Gastroesophageal sphincter (tissue), 4 donors: ENCODE data around the gene MAPK9. TPM values are rescaled to one million over a fixed set of nuclear protein-coding genes. Genes with fewer than 3 reads are reported as not detected.
A peak's percentile ranks its signal among the peaks of the same experiment; 100 is the strongest.

Source experiments
- ATAC-seq: fragments of 150-250 bp; one replicate; pipeline ENCODE4 v1.9.1; 2016; ENCODE audit warnings: mild to moderate bottlenecking, moderate library complexity
- H3K27ac ChIP-seq, 4 donors: fragments of 200-600 bp; sonication (generic) in 3 of 4; 1 replicate in 3 of 4; 2 replicates in 1 of 4; pipeline ENCODE4 v1.5.1; 2016 to 2019
- H3K27me3 ChIP-seq: fragments of 200-600 bp; sonication (generic); one replicate; pipeline ENCODE4 v1.5.1; 2019
- H3K36me3 ChIP-seq, 2 donors: fragments of 200-600 bp; sonication (generic); one replicate each; pipeline ENCODE4 v1.5.1; 2019; ENCODE audit warnings: control low read depth in 1 of 2
- H3K4me1 ChIP-seq, 3 donors: fragments of 200-600 bp; sonication (generic); 1 replicate in 2 of 3; 2 replicates in 1 of 3; pipeline ENCODE4 v1.5.1; 2016 to 2019; ENCODE audit warnings: control low read depth in 2 of 3
- H3K4me3 ChIP-seq, 2 donors: fragments of 200-600 bp; sonication (generic); one replicate each; pipeline ENCODE4 v1.5.1; 2019; ENCODE audit warnings: mild to moderate bottlenecking in 1 of 2, moderate library complexity in 1 of 2
- H3K9me3 ChIP-seq, 3 donors: fragments of 200-600 bp; sonication (generic); one replicate each; pipeline ENCODE4 v1.5.1; 2017 to 2019; ENCODE audit warnings: control low read depth in 2 of 3
- EP300 ChIP-seq: sonication (generic); formaldehyde crosslinking; IDR thresholded peaks from one replicate; pipeline ENCODE4 v1.6.1; 2017; ENCODE audit warnings: antibody characterized with exemption, mild to moderate bottlenecking
- POLR2A ChIP-seq, 2 donors: fragments of 450-650 bp; IDR thresholded peaks; one replicate each; pipeline ENCODE4 v1.6.1; 2017; ENCODE audit warnings: antibody characterized with exemption in 2 of 2, mild to moderate bottlenecking in 2 of 2, moderate library complexity in 1 of 2
- POLR2AphosphoS5 ChIP-seq: sonication (generic); formaldehyde crosslinking; IDR thresholded peaks from one replicate; pipeline ENCODE4 v1.6.1; 2017; ENCODE audit warnings: antibody characterized with exemption
- WGBS, 2 donors: methylation state at CpG; one replicate each; pipeline ENCODE4 v1.1.5; 2018; ENCODE audit warnings: low coverage in 1 of 2; 5-methylcytosine and 5-hydroxymethylcytosine counted together
- total RNA-seq, 4 donors: library from RNA; depleted of rRNA; stranded (reverse); fragments of >200 nt; gene quantifications; one replicate each; pipeline ENCODE4 v1.1.0, GENCODE V29; 2016
- TF ChIP-seq, protein P1 (sequence below), 4 experiments: fragments of 200-600 bp in 2 of 4; fragments of 450-650 bp in 2 of 4; sonication (generic) in 1 of 4; IDR thresholded peaks; one replicate each; pipeline ENCODE4 v1.5.1; 2017 to 2019; ENCODE audit warnings: antibody characterized with exemption in 4 of 4, mild to moderate bottlenecking in 2 of 4, moderate library complexity in 2 of 4

Gene MAPK9
- total RNA-seq, 4 donors from 2014 or later, result 25.7 to 43.7 (median 35.7) TPM

DNA sequence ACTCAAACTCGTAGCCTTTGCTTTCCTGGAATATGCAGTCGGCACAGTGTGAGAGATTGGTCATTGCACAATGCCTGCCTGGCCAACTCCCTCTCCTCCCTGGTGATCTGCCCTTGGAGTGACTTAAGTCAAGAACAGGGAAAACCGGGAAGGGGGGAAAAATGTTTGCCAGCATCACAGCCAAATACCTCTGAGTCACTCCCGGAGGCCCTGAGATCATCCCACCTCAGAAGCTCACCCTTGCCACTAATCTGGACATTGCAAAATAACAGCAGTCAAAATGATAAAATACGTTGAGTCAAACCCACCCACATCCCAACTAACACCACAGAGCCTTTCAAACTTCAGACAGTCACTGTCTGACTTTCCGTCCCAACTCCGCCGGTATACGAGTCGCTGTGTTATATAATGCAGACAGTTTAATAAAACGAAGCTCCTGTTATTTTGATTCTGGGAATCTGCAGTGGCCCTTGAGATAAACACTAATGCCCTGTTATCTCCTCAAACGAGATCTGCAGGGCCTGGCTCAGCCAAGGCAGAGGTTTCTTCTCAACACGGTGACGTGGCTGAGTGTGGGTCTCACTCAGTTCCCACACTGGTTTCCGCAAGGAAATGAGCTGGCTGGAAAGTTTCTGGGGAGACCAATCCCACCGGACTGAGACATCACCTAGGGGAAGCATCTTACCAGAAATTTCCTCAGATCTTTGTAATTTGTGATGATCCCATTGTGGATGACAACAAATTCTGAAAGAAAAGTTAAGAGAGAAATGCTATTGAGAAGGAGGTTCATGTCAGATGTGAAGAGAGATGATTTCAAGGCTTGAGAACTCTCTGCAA lies 39.1 kb upstream of the MAPK9 start:
- peak; percentile 90 for ATAC-seq
- TF ChIP-seq POLR2AphosphoS5, result peak; percentile 82
- TF ChIP-seq POLR2A (IDR thresholded peaks at IDR 0.05), result no peak
- H3K4me1 ChIP-seq, result peaks cover 0 to 34% (median 0%) of the 10 kb centered on the region in 3 donors
- no peak overlapping the region for H3K4me3 ChIP-seq
- peak overlapping the region in 3 of 4 donors; percentile 54 to 72 (median 62) for H3K27ac ChIP-seq
- H3K27me3 ChIP-seq, result no peaks in the 10 kb centered on the region
- 31 to 81% methylated on average over 3 to 13 of the region's 16 CpGs for WGBS, 2 donors
- no peaks in the 10 kb centered on the region for H3K9me3 ChIP-seq
- peaks cover 0 to 55% of the 10 kb centered on the region in 2 donors for H3K36me3 ChIP-seq

DNA sequence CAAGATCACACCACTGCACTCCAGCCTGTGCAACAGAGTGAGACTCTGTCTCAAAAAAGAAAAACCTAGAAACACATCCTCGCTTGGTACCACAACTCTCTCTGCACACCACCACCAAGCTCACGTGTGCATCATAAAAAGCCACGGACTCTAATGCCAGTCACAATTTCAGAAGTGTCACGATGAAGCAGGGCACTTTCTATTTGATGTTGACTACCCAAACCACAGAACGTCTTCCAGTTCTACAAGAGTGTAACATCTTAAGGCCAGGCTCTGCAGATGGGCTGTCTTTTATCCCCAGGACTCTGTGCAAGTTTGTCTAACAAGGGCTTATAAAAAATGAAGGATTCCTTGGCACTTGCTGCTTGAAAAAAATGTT lies 38.4 kb upstream of the MAPK9 start:
- TF ChIP-seq POLR2A (IDR thresholded peaks at IDR 0.05), result no peak
- TF ChIP-seq, protein P1, sequence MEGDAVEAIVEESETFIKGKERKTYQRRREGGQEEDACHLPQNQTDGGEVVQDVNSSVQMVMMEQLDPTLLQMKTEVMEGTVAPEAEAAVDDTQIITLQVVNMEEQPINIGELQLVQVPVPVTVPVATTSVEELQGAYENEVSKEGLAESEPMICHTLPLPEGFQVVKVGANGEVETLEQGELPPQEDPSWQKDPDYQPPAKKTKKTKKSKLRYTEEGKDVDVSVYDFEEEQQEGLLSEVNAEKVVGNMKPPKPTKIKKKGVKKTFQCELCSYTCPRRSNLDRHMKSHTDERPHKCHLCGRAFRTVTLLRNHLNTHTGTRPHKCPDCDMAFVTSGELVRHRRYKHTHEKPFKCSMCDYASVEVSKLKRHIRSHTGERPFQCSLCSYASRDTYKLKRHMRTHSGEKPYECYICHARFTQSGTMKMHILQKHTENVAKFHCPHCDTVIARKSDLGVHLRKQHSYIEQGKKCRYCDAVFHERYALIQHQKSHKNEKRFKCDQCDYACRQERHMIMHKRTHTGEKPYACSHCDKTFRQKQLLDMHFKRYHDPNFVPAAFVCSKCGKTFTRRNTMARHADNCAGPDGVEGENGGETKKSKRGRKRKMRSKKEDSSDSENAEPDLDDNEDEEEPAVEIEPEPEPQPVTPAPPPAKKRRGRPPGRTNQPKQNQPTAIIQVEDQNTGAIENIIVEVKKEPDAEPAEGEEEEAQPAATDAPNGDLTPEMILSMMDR (IDR thresholded peaks at IDR 0.05), result no peak
- no peak for TF ChIP-seq EP300
- ATAC-seq, result no peak
- H3K36me3 ChIP-seq, result peaks cover 0 to 53% of the 10 kb centered on the region in 2 donors
- WGBS, 2 donors, result 73 to 92% methylated on average over 2 to 5 of the region's 5 CpGs
- no peaks in the 10 kb centered on the region for H3K27me3 ChIP-seq
- peak overlapping the region in 3 of 4 donors; percentile 54 for H3K27ac ChIP-seq
- peaks cover 0 to 34% (median 0%) of the 10 kb centered on the region in 3 donors for H3K4me1 ChIP-seq
- H3K4me3 ChIP-seq, result no peak overlapping the region
- no peaks in the 10 kb centered on the region for H3K9me3 ChIP-seq

- ATAC-seq, result no peak
- peaks cover 0 to 53% of the 10 kb centered on the region in 2 donors for H3K36me3 ChIP-seq
- no peak for TF ChIP-seq POLR2AphosphoS5
- TF ChIP-seq EP300, result no peak
- TF ChIP-seq POLR2A (IDR thresholded peaks at IDR 0.05), result no peak
- TF ChIP-seq, protein P1 (IDR thresholded peaks at IDR 0.05), result no peak
- H3K4me3 ChIP-seq, result no peak overlapping the region
- no peaks in the 10 kb centered on the region for H3K9me3 ChIP-seq
- 89 to 100% methylated on average over 1 to 6 of the region's 8 CpGs for WGBS, 2 donors
- H3K27ac ChIP-seq, result peak overlapping the region in 3 of 4 donors; percentile 54
- no peaks in the 10 kb centered on the region for H3K27me3 ChIP-seq
- H3K4me1 ChIP-seq, result peaks cover 0 to 34% (median 0%) of the 10 kb centered on the region in 3 donors
Measured at GRCh38 chr5:180329606-180330269, 37.9 kb upstream of the MAPK9 start.

DNA sequence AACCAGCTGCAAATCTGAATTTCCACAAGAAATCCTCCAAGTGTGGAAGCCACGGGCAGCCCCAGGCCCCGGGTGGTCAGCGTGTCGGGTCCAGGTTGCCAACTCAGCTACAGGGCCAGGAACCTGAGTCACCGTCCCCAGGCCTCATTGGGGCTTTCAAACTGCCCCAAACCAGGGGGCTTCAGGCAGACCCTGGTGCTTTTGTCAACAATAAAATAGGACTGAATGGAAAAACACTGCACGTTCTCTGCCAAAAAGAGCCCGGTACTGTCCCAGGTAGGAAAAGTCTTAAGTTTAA lies 37.2 kb upstream of the MAPK9 start:
- no peaks in the 10 kb centered on the region for H3K27me3 ChIP-seq
- no peak overlapping the region for H3K4me3 ChIP-seq
- no peaks in the 10 kb centered on the region for H3K9me3 ChIP-seq
- peaks cover 0 to 53% of the 10 kb centered on the region in 2 donors for H3K36me3 ChIP-seq
- no peak for TF ChIP-seq POLR2AphosphoS5
- TF ChIP-seq POLR2A (IDR thresholded peaks at IDR 0.05), result no peak
- TF ChIP-seq, protein P1 (IDR thresholded peaks at IDR 0.05), result no peak
- TF ChIP-seq EP300, result no peak
- WGBS, 2 donors, result 70 to 78% methylated on average over 2 to 4 of the region's 7 CpGs
- H3K4me1 ChIP-seq, result peaks cover 0 to 34% (median 0%) of the 10 kb centered on the region in 3 donors
- H3K27ac ChIP-seq, result no peak overlapping the region
- no peak for ATAC-seq

DNA sequence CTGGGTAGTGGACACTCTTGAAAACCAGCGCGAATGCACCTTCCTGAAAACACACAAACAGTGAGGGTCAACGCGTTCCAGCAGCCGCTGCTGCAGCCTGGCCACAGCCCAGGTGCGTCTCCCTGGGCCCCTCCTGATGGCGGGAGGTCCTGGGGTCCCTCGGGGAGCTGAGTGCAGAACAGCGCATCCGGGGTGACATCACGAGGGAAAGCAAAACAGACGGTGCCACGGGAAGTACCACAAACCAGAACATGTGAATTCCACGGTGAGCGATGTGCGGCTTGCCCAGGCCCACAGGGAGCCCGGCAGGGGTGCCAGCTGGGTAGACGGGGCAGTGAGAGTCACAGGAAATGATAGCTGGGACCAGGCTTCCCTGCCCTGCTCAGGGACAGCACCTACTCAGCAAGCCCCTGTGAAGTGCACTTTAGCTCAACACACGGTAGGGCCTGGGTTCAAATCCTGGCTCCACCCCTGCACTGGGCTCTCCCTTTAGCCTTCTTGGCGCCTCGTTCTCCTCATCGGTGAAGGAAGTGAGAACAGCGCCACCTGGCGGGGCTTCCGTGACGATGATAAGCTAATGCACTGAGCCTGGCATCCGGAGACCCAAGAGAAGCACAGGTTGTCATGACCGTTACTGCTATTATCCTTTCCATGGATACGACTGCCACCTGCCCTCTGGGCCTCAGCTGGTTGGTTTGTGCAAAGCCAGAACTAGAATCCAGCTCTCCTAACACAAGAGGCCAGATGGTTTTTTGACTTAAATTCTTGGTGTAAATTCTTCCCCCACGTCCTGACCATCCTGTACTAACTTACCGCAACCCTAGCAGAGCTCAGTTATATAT lies 36.6 kb upstream of the MAPK9 start:
- no peaks in the 10 kb centered on the region for H3K9me3 ChIP-seq
- H3K36me3 ChIP-seq, result peaks cover 0 to 53% of the 10 kb centered on the region in 2 donors
- H3K4me1 ChIP-seq, result peaks cover 0 to 34% (median 0%) of the 10 kb centered on the region in 3 donors
- H3K27ac ChIP-seq, result no peak overlapping the region
- no peak overlapping the region for H3K4me3 ChIP-seq
- peak; percentile 20 for ATAC-seq
- TF ChIP-seq POLR2AphosphoS5 (no peak), POLR2A (IDR thresholded peaks at IDR 0.05) (no peak), EP300 (no peak)
- TF ChIP-seq, protein P1 (IDR thresholded peaks at IDR 0.05), result peak in 3 of 4 experiments; percentile 66 to 80 (median 75)
- WGBS, 2 donors, result 85 to 90% methylated on average over 2 to 12 of the region's 31 CpGs
- H3K27me3 ChIP-seq, result no peaks in the 10 kb centered on the region
